GM18868 (cell line): ENCODE data around the gene CHRNA1.

Source experiments
- ATAC-seq: cut with Tn5 transposase; IDR thresholded peaks from one replicate; pipeline ENCODE4 v1.9.1; 2021; ENCODE audit warnings: mild to moderate bottlenecking, moderate library complexity; ENCODE audit not compliant: unreplicated experiment

CHRNA1 gene

GRCh38 chr2:174761837-174762236, 2.4 kb downstream of the CHRNA1 start:
- ATAC-seq, result no peak

GRCh38 chr2:174760845-174761473, 3.3 kb downstream of the CHRNA1 start:
- no peak for ATAC-seq

GRCh38 chr2:174759381-174760065, 4.7 kb downstream of the CHRNA1 start:
- ATAC-seq, result no peak

- ATAC-seq, result no peak
Measured at GRCh38 chr2:174756743-174757142, 7.5 kb downstream of the CHRNA1 start.

- ATAC-seq, result peak; percentile 38
Measured at GRCh38 chr2:174753038-174753633, 11.1 kb downstream of the CHRNA1 start.

GRCh38 chr2:174752403-174753037, 11.8 kb downstream of the CHRNA1 start:
- peak; percentile 85 for ATAC-seq

GRCh38 chr2:174750923-174751441, 13.3 kb downstream of the CHRNA1 start:
- peak; percentile 34 for ATAC-seq

GRCh38 chr2:174749793-174750192, 14.5 kb downstream of the CHRNA1 start:
- ATAC-seq, result no peak

- peak; percentile 25 for ATAC-seq
Measured at GRCh38 chr2:174748948-174749347, 15.3 kb downstream of the CHRNA1 start.

GRCh38 chr2:174745142-174745541, 19.1 kb downstream of the CHRNA1 start:
- ATAC-seq, result no peak

- no peak for ATAC-seq
Measured at GRCh38 chr2:174744111-174744510, 20.2 kb downstream of the CHRNA1 start.

GRCh38 chr2:174740721-174741120, 23.6 kb downstream of the CHRNA1 start:
- no peak for ATAC-seq

GRCh38 chr2:174738841-174739240, 25.4 kb downstream of the CHRNA1 start:
- no peak for ATAC-seq

- ATAC-seq, result no peak
Measured at GRCh38 chr2:174731546-174731945, 32.7 kb downstream of the CHRNA1 start.

GRCh38 chr2:174730698-174731018, 33.6 kb downstream of the CHRNA1 start:
- no peak for ATAC-seq

- no peak for ATAC-seq
Measured at GRCh38 chr2:174729797-174730697, 34.2 kb downstream of the CHRNA1 start.

- ATAC-seq, result no peak
Measured at GRCh38 chr2:174728096-174728495, 36.2 kb downstream of the CHRNA1 start.

GRCh38 chr2:174726212-174726611, 38.1 kb downstream of the CHRNA1 start:
- no peak for ATAC-seq

GRCh38 chr2:174722942-174723592, 41.2 kb downstream of the CHRNA1 start:
- ATAC-seq, result no peak

GRCh38 chr2:174719016-174719415, 45.3 kb downstream of the CHRNA1 start:
- ATAC-seq, result no peak
